IPS-15b (cell line): ENCODE data around the gene MORN1.

Experiments used
- H3K27me3 ChIP-seq: one replicate; pipeline ENCODE4 v1.6.1; 2013; ENCODE audit warnings: low read length; ENCODE audit not compliant: control insufficient read depth, insufficient read depth
- H3K36me3 ChIP-seq: one replicate; pipeline ENCODE4 v1.6.1; 2013; ENCODE audit warnings: low read length; ENCODE audit not compliant: control insufficient read depth, insufficient read depth
- H3K4me1 ChIP-seq: one replicate; pipeline ENCODE4 v1.6.1; 2013; ENCODE audit warnings: mild to moderate bottlenecking, low read length; ENCODE audit not compliant: control insufficient read depth, insufficient read depth
- H3K4me3 ChIP-seq: one replicate; pipeline ENCODE4 v1.5.1; 2013; ENCODE audit warnings: low read depth, low read length
- H3K9ac ChIP-seq: one replicate; pipeline ENCODE4 v1.6.1; 2013; ENCODE audit warnings: low read depth, mild to moderate bottlenecking, low read length
- H3K9me3 ChIP-seq: one replicate; pipeline ENCODE4 v1.6.1; 2013; ENCODE audit warnings: mild to moderate bottlenecking, low read length; ENCODE audit not compliant: control insufficient read depth, insufficient read depth

Gene MORN1

GRCh38 chr1:2348346-2349325, 42.7 kb downstream of the MORN1 start:
- H3K9me3 ChIP-seq: no peaks in the 10 kb centered on the region
- H3K36me3 ChIP-seq: peaks cover 2% of the 10 kb centered on the region
- H3K9ac ChIP-seq: no peak overlapping the region
- no peak overlapping the region for H3K4me3 ChIP-seq
- H3K4me1 ChIP-seq: no peaks in the 10 kb centered on the region
- no peaks in the 10 kb centered on the region for H3K27me3 ChIP-seq

DNA sequence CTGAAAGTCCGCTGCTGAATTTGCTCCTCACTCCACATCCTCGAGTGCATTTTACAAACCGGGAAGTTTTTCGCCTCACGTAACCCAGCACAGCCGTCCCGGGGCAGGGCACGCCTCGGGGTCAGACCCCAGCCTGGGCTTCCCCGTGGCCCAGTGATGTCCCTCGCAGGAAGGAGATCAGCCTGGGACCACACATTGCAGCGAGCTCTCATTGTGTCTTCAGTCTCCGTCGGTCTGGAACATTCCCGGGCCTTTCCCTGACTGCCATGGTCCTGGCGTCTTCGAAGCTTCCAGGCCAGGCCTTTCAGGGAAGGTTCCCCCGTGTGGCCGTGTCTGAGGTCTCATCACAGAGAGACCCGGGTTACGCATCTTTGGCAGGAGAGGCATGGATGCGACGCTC, 43.5 kb downstream of the MORN1 start:
- Histone ChIP-seq H3K36me3 (peaks cover 2% of the 10 kb centered on the region), H3K4me1 (no peaks in the 10 kb centered on the region), H3K9me3 (no peaks in the 10 kb centered on the region), H3K9ac (no peak overlapping the region), H3K4me3 (no peak overlapping the region), H3K27me3 (no peaks in the 10 kb centered on the region)

DNA sequence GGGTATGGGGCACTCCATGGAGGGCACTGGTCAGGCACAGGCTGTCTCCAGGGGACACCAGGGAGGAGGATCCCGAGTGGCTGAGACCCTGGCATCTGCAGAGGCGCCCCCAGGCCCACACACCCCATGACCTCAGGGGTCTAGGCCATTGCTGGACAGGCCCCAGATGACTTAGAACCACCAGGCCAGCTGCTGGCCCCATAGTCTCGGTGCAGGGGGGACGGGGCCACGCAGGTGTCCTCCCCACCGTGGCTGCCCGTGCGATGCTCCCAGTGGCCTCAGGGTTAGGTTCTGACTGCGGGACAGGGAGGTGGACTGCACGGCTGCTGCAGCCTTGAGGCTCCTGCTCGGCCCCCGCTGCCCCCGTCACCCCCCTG, 44.0 kb downstream of the MORN1 start:
- H3K4me1 ChIP-seq: no peaks in the 10 kb centered on the region
- H3K9ac ChIP-seq: no peak overlapping the region
- H3K4me3 ChIP-seq: no peak overlapping the region
- no peaks in the 10 kb centered on the region for H3K9me3 ChIP-seq
- peaks cover 2% of the 10 kb centered on the region for H3K36me3 ChIP-seq
- H3K27me3 ChIP-seq: no peaks in the 10 kb centered on the region

DNA sequence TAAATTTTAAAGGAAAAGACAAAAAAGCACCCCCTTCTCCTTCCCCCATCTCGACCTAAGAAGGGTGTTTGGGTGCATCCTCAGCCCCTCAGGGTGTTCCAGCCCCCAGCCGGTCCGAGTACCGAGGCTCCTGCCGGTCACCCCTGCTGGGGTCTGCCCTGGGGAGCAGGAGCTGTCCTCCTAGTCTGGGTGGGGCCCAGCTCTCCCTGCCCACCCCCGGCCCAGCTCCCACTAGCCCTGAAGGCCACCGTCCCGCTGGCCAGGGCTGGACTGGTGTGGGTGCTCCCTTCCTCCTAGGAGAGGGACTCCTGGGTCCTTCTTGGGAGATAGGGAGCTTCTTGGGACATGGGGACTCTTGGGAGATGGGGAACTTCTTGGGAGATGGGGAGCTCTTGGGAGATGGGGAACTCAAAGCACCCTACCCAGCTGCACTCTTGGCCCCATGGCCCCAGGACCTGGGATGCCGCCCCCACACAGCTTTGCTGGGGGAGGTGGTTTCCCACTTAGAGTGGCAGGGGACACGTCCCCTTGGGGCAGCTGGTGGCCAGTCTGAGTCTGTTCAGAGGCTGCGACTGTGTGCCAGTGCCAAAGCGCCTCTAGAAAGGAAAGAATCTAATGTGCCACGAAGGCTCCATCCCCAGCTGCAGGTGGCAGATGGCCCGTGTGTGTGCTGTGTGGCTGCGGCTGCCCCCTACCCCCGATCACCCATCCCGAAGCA, 44.5 kb downstream of the MORN1 start:
- no peak overlapping the region for H3K9ac ChIP-seq
- peaks cover 2% of the 10 kb centered on the region for H3K36me3 ChIP-seq
- no peaks in the 10 kb centered on the region for H3K9me3 ChIP-seq
- H3K4me1 ChIP-seq: no peaks in the 10 kb centered on the region
- no peaks in the 10 kb centered on the region for H3K27me3 ChIP-seq
- H3K4me3 ChIP-seq: no peak overlapping the region

- H3K27me3 ChIP-seq: no peaks in the 10 kb centered on the region
Observed at GRCh38 chr1:2345297-2346075, 45.9 kb downstream of the MORN1 start.

DNA sequence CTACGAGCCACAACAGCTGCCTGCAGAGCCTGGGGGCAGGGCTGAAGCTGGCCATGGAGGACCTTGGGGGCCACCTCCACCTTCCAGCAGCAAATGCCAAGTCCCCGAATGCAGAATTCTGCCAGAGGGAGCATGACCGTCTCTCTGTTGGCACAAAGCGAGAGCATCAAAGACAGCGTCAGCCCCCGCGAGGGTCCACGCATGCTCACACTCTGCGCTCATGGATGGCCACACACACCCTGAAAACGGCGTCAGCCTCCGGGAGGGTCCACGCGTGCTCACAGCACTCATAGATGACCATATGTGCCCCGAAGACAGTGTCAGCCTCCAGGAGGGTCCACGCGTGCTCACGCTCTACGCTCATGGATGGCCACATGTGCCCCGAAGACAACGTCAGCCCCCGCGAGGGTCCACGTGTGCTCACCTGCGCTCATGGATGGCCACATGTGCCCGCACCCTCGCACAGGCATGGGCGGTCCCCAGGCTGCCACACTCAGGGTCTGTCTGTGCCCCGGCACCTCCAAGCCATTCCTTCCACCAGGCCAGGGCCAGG, 46.5 kb downstream of the MORN1 start:
- H3K36me3 ChIP-seq: peaks cover 2% of the 10 kb centered on the region

More at GRCh38 chr1:2345297-2346075, 45.9 kb downstream of the MORN1 start:
- Histone ChIP-seq H3K36me3 (peaks cover 2% of the 10 kb centered on the region), H3K4me1 (no peaks in the 10 kb centered on the region), H3K9ac (no peak overlapping the region), H3K9me3 (no peaks in the 10 kb centered on the region), H3K4me3 (no peak overlapping the region)

DNA sequence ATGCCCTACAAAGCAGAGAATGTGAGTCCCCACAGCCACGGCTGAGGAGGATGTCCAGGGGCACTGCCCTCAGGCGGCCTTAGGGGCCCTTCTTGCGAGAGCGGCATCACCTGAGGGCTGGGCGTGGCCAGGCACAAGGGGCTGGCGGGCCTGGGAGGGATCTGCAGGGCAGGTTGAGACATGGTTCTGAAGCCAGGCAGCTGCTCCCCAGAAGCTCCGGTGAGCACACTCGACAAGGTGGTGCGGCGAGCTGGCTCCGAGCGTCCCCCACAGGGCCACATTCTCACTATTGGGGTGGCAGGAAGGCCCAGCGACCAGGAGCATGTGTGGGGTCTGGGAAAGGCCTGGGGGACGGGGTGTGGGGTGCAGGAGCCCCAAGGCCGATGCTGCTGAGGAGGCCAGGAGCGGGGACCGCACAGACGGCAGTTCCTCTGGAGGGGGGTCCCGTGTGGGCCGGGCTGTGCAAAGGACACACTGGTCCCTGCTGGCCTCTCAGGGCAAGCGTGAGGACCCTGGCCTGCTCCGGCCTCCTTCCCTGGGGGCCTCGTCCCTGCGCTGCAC, 47.2 kb downstream of the MORN1 start:
- H3K27me3 ChIP-seq: no peaks in the 10 kb centered on the region
- H3K4me3 ChIP-seq: no peak overlapping the region
- H3K36me3 ChIP-seq: peaks cover 2% of the 10 kb centered on the region
- H3K9me3 ChIP-seq: no peaks in the 10 kb centered on the region
- no peaks in the 10 kb centered on the region for H3K4me1 ChIP-seq
- no peak overlapping the region for H3K9ac ChIP-seq

More for the DNA sequence above, 46.5 kb downstream of the MORN1 start:
- H3K9ac ChIP-seq: no peak overlapping the region
- H3K4me3 ChIP-seq: no peak overlapping the region
- H3K27me3 ChIP-seq: no peaks in the 10 kb centered on the region
- no peaks in the 10 kb centered on the region for H3K4me1 ChIP-seq
- H3K9me3 ChIP-seq: no peaks in the 10 kb centered on the region

- Histone ChIP-seq H3K27me3 (no peaks in the 10 kb centered on the region), H3K9ac (no peak overlapping the region), H3K4me3 (no peak overlapping the region), H3K9me3 (no peaks in the 10 kb centered on the region), H3K36me3 (peaks cover 2% of the 10 kb centered on the region), H3K4me1 (no peaks in the 10 kb centered on the region)
Observed at GRCh38 chr1:2343023-2343935, 48.1 kb downstream of the MORN1 start.

DNA sequence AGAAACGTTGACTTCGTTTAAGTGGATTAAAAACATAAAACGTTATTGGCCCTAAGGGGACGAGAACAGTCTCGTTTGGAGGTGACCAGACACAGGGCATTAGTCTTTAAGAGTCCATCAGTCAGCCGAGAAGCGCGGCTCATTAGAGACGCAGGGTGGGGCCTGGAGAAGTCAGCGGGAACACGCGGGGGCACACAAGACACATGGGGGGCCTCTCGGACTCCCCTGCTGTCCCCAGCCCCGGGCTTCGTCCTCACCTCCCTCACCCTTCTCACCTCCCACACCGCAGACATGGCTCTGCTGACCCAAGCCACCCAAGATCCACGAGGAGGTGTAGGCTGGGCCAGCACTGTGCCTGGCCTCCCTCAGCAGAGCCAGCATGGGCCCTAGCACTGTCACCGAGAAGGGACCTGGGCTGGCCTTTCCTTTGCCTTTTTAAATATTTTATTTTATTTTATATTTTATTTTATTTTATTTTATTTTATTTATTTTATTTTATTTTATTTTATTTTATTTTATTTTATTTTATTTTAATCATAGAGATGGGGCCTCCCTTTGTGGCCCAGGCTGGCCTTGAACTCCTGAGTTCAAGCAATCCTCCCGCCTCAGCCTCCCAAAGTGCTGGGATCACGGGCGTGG, 48.9 kb downstream of the MORN1 start:
- Histone ChIP-seq H3K36me3 (peaks cover 2% of the 10 kb centered on the region), H3K9me3 (no peaks in the 10 kb centered on the region), H3K4me3 (no peak overlapping the region), H3K4me1 (no peaks in the 10 kb centered on the region), H3K9ac (no peak overlapping the region), H3K27me3 (no peaks in the 10 kb centered on the region)

DNA sequence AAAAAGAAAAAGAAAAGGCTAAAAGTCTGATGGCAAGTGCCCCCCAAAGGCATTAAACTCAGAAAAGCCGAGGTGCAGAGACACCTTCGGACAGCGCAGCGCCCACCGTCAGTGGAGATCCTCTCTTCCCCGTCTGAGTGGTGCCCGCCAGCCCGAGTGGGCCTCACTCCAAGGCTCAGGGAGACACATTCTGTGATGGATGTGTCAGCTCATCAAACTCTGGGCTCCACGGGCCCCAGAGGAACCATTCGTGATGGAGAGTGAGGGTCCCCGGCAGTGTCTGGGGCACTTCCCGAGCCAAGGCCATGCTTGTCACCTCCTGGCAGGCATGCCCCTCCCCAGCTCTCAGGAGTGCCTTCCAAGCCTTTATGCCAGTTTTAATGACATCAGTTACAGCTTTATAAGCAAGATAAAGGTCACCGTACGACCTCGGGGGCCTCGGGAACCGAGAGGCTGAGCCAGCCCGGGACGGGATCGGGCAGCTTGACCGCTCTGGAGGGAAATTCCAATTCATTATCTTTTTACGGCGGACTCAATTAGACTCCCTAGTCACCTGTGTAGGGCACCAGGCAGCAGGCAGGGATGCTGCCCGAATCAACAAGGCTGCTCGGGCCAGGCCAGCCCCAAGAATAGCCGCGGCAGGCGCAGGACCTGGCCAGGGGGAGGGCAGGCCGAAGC, 49.5 kb downstream of the MORN1 start:
- Histone ChIP-seq H3K4me1 (no peaks in the 10 kb centered on the region), H3K36me3 (peaks cover 2% of the 10 kb centered on the region), H3K9me3 (no peaks in the 10 kb centered on the region), H3K27me3 (no peaks in the 10 kb centered on the region), H3K4me3 (no peak overlapping the region), H3K9ac (no peak overlapping the region)
